GM12878 (cell line): ENCODE data around the gene PKDREJ. TPM values are rescaled to one million over a fixed set of nuclear protein-coding genes. Genes with fewer than 3 reads are reported as not detected.

Experiments
- ATAC-seq: fragments of 200-7000 bp; cut with Tn5 transposase; 3 replicates; pipeline ENCODE4 v1.9.1; 2020; ENCODE audit warnings: mild to moderate bottlenecking, moderate library complexity
- BruUV-seq: library from RNA; stranded (reverse); fragments of 400-500 nt; replicated peaks from 2 replicates; lab custom pipeline; 2021; lab: Mats Ljungman, UMichigan
- CTCF ChIA-PET: fragments of 300-600 bp; sonication (Branson Sonifier 250); formaldehyde crosslinking; extraction: SDS; loops from one replicate; lab custom pipeline; 2021; ENCODE audit warnings: inconsistent platforms; lab: Yijun Ruan, JAX
- POLR2A ChIA-PET: fragments of 350-600 bp; formaldehyde crosslinking; extraction: SDS; loops from one replicate; lab custom pipeline; 2021; ENCODE audit warnings: inconsistent platforms; lab: Charles Lee
- RAD21 ChIA-PET: fragments of 300-600 bp; sonication (Branson Sonifier 250); formaldehyde crosslinking; loops from one replicate; lab custom pipeline; 2023; ENCODE audit warnings: antibody characterized with exemption; ENCODE audit not compliant: unreplicated experiment; lab: Charles Lee
- SMC1A ChIA-PET: fragments of 300-600 bp; sonication (Branson Sonifier 250); formaldehyde crosslinking; loops from one replicate; lab custom pipeline; 2023; ENCODE audit not compliant: unreplicated experiment, uncharacterized antibody; lab: Charles Lee
- DNase-seq: peaks from one replicate; pipeline ENCODE4 v3.0.0-alpha.2; 2011; ENCODE audit warnings: low read depth, low spot score
- FAIRE-seq: peaks from 3 replicates; lab custom pipeline; 2011; peaks lifted over from hg19 to GRCh38; lab: Jason Lieb, UNC
- H2AFZ ChIP-seq: 2 replicates; pipeline ENCODE4 v1.6.0; 2011; ENCODE audit warnings: low read depth, low read length, control low read depth; ENCODE audit not compliant: control insufficient read depth
- H3K27ac ChIP-seq: 2 replicates; pipeline ENCODE4 v1.5.1; 2011; ENCODE audit warnings: control low read depth; ENCODE audit not compliant: control insufficient read depth, insufficient read depth
- H3K27me3 ChIP-seq, 2 experiments: replicated peaks in 1 of 2; 2 replicates each; pipeline versions ENCODE4 v1.6.0 to v1.6.1; 2011; ENCODE audit warnings: low read length in 1 of 2; ENCODE audit not compliant: control insufficient read depth in 2 of 2, insufficient read depth in 2 of 2
- H3K36me3 ChIP-seq, 2 experiments: 2 replicates each; pipeline ENCODE4 v1.5.1; 2011; ENCODE audit warnings: low read length in 1 of 2; ENCODE audit not compliant: control insufficient read depth in 2 of 2, insufficient read depth in 2 of 2
- H3K4me1 ChIP-seq: 2 replicates; pipeline ENCODE4 v1.6.1; 2011; ENCODE audit warnings: mild to moderate bottlenecking, low read length, moderate library complexity, mixed read lengths; ENCODE audit not compliant: control insufficient read depth, insufficient read depth
- H3K4me2 ChIP-seq: 2 replicates; pipeline ENCODE4 v1.6.0; 2011; ENCODE audit warnings: control low read depth; ENCODE audit not compliant: control insufficient read depth, insufficient read depth
- H3K4me3 ChIP-seq: fragments of 200-600 bp; sonication (generic); 2 replicates; pipeline ENCODE4 v1.5.1; 2016
- H3K79me2 ChIP-seq: 2 replicates; pipeline ENCODE4 v1.6.0; 2011; ENCODE audit warnings: low read length; ENCODE audit not compliant: control insufficient read depth, insufficient read depth
- H3K9ac ChIP-seq: 2 replicates; pipeline ENCODE4 v1.8.0; 2011; ENCODE audit warnings: low read length, control low read depth, mixed read lengths; ENCODE audit not compliant: control insufficient read depth, insufficient read depth
- H3K9me3 ChIP-seq: replicated peaks from 3 replicates; pipeline ENCODE4 v1.5.1; 2011; ENCODE audit warnings: mild to moderate bottlenecking, low read length; ENCODE audit not compliant: control insufficient read depth, insufficient read depth
- H4K20me1 ChIP-seq: 2 replicates; pipeline ENCODE4 v1.6.0; 2011; ENCODE audit not compliant: control insufficient read depth, insufficient read depth
- BHLHE40 ChIP-seq, 2 experiments: fragments of 450-650 bp in 1 of 2; IDR thresholded peaks; 2 replicates each; pipeline ENCODE4 v1.6.1; 2011 to 2017; ENCODE audit warnings: low read depth in 2 of 2, borderline replicate concordance in 1 of 2, improper control_type of control experiment in 1 of 2, low read length in 1 of 2, mild to moderate bottlenecking in 1 of 2
- PAX8 ChIP-seq: fragments of 450-650 bp; IDR thresholded peaks from 2 replicates; pipeline ENCODE4 v1.6.1; 2017; ENCODE audit warnings: mild to moderate bottlenecking, moderate library complexity
- RELA ChIP-seq: fragments of 450-650 bp; IDR thresholded peaks from 2 replicates; pipeline ENCODE4 v1.8.0; 2014; ENCODE audit warnings: borderline replicate concordance; ENCODE audit not compliant: partially characterized antibody
- SREBF1 ChIP-seq: IDR thresholded peaks from 2 replicates; pipeline ENCODE4 v1.6.1; 2012; ENCODE audit warnings: mild to moderate bottlenecking, low read length
- WGBS: methylation state at CpG from one replicate; pipeline ENCODE4 v1.1.6; 2016; ENCODE audit warnings: low lambda C conversion rate; ENCODE audit not compliant: insufficient replicate concordance, insufficient coverage; ENCODE audit errors: missing lambda C conversion rate; 5-methylcytosine and 5-hydroxymethylcytosine counted together
- in situ Hi-C: fragments of 300-500 bp; cut with MboI; formaldehyde crosslinking; loops from 9 replicates; pipeline ENCODE4 v1.14.3; 2018; ENCODE audit warnings: mixed read lengths
- intact Hi-C: fragments of 100-400 bp; cut with micrococcal nuclease; formaldehyde crosslinking; loops from one replicate; pipeline ENCODE4 v1.14.2; 2022; ENCODE audit not compliant: unreplicated experiment
- polyA plus RNA-seq, 11 experiments: library from polyadenylated mRNA; depleted of rRNA in 4 of 11; unstranded in 6 of 11; stranded (reverse) in 5 of 11; fragments of >200 nt; fragmentation: Nextera tagmentation in 4 of 11; fragmentation: Illumina TruSeq in 1 of 11; extraction: Ambion mirVana in 4 of 11; extraction: Trizol in 1 of 11; gene quantifications; 1 replicate in 1 of 11; 2 replicates in 10 of 11; pipeline versions ENCODE4 v1.2.1 to v1.2.3, GENCODE V29; 2011 to 2016; ENCODE audit warnings: inconsistent platforms in 2 of 11, missing spikeins in 2 of 11, low read depth in 1 of 11
- total RNA-seq, 4 experiments: library from RNA; depleted of rRNA in 3 of 4; stranded (reverse); fragments of >200 nt in 3 of 4; fragmentation: Illumina TruSeq in 1 of 4; extraction: Trizol in 1 of 4; gene quantifications; 2 replicates each; pipeline versions ENCODE4 v1.2.1 to v1.2.3, GENCODE V29; 2013 to 2021
- TF ChIP-seq, protein P1 (sequence below): IDR thresholded peaks from 2 replicates; pipeline ENCODE4 v1.6.1; 2012; ENCODE audit warnings: low read length, inconsistent platforms
- TF ChIP-seq, protein P2 (sequence below): IDR thresholded peaks from 2 replicates; pipeline ENCODE4 v1.6.1; 2012; ENCODE audit warnings: low read depth, low read length, improper control_type of control experiment
- TF ChIP-seq, protein P3 (sequence below): fragments of 450-650 bp; IDR thresholded peaks from 2 replicates; pipeline ENCODE4 v1.6.1; 2017; ENCODE audit warnings: mild to moderate bottlenecking
- TF ChIP-seq, protein P4 (sequence below): IDR thresholded peaks from 2 replicates; pipeline ENCODE4 v1.6.1; 2011; ENCODE audit warnings: mild to moderate bottlenecking, low read depth, low read length, moderate library complexity; ENCODE audit not compliant: insufficient replicate concordance
- TF ChIP-seq, protein P5 (sequence below): fragments of 450-650 bp; IDR thresholded peaks from 2 replicates; pipeline ENCODE4 v1.6.1; 2016; ENCODE audit warnings: mild to moderate bottlenecking, moderate library complexity, borderline replicate concordance

PKDREJ gene
- total and polyA plus RNA-seq, 10 of the 15 experiments (the other 5 are each of a cell fraction or from before 2014, with no cell fraction given): 0.02 to 0.03 TPM; not detected in 8

DNA sequence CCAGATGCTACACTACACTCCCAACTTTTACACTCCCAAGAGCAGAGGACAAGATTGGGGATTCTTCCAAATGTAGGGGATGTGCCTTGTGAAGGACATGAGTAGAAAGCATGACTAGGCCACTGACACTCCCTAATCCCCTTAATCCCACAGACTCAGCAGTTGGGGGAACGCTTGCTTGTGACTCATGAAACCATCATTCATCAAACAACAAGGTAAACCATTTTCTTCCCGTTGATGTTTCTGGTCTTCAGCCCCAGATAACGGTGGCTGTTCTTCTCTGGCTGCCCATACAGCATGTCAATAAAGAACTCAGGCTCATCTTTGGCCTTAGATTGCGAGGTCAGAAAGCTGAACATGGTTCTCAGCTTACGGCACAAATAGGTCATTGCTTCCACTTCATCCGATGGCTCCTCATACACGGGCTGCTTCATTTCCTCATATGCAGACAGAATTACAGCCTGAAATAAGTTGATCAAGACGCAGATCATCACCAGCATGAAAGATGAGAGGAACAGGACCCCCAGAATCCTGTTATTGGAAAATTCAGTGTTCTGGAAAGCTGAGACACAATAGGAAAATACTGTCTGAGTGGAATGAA is 6.7 kb downstream of the PKDREJ start (continued):
- TF ChIP-seq BHLHE40 (IDR thresholded peaks at IDR 0.05; ENCODE audit: borderline replicate concordance in 1 of 2, low read depth in 2 of 2, low read length in 1 of 2) (no peak), PAX8 (no peak)
- TF ChIP-seq, protein P1, sequence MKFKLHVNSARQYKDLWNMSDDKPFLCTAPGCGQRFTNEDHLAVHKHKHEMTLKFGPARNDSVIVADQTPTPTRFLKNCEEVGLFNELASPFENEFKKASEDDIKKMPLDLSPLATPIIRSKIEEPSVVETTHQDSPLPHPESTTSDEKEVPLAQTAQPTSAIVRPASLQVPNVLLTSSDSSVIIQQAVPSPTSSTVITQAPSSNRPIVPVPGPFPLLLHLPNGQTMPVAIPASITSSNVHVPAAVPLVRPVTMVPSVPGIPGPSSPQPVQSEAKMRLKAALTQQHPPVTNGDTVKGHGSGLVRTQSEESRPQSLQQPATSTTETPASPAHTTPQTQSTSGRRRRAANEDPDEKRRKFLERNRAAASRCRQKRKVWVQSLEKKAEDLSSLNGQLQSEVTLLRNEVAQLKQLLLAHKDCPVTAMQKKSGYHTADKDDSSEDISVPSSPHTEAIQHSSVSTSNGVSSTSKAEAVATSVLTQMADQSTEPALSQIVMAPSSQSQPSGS: no peak

DNA sequence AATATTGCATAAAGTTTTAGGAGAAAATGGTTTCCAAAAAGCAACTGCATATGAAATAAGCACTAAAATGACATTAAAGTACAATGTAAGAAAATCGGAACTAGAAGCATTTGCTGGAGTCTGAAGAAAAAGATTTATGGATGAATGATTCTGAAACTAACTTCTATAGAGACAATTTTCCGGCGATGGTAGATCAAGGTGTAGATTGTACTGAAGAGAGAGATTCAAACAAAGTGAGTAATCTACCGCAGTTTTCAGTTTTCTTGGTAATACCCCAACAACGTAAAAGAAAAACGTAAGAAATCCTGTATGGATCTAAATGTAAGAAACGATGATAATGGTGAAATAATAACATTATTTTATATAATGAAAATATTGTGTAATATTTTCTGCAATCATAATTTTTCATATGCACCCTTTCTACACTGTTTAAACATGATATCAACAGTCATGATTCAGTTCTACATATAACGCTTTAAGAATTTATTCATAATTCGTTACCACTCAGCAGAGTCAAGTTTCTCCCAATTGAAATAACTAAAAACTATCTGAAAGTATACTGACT is 11.2 kb downstream of the PKDREJ start:
- 93% methylated on average over 9 of the region's 9 CpGs for WGBS
- H3K79me2 ChIP-seq: peaks cover 16% of the 10 kb centered on the region
- peak overlapping the region; percentile 77; the same call in 1 of the 2 replicates for H3K4me3 ChIP-seq
- no peak overlapping the region for H3K4me2 ChIP-seq
- ChIA-PET POLR2A (no interaction called here), RAD21 (no interaction called here), CTCF (interaction anchor here (0.6 to 1.5 kb wide), 5 partner anchors 15 to 871 kb away, joined by 3 to 4 read pairs (median 3); partner anchors contain the start of gene GTSE1), SMC1A (interaction anchor here (0.9 kb wide), 1 partner anchor 10 kb away, joined by 3 read pairs; no protein-coding TSS in a partner anchor)
- intact Hi-C loops: loop anchor here (5.0 kb wide), 2 partner anchors 45 to 100 kb away; partner anchors contain the start of genes GTSE1 and PPARA
- H3K27me3 ChIP-seq: no peaks in the 10 kb centered on the region
- FAIRE-seq (no peak), ATAC-seq (no peak), DNase-seq (no peak)
- H2AFZ ChIP-seq: no peak overlapping the region
- H3K36me3 ChIP-seq: no peaks in the 10 kb centered on the region
- TSS peak; percentile 76 for BruUV-seq
- H3K27ac ChIP-seq: no peak overlapping the region
- no peaks in the 10 kb centered on the region for H4K20me1 ChIP-seq
- in situ Hi-C loops: no loop called here
- H3K4me1 ChIP-seq: peaks cover 7% of the 10 kb centered on the region; the same call in 1 of the 2 replicates
- H3K9ac ChIP-seq: no peak overlapping the region
- H3K9me3 ChIP-seq: no peaks in the 10 kb centered on the region
- no peak for TF ChIP-seq RELA
- no peak for TF ChIP-seq SREBF1
- TF ChIP-seq, protein P2, sequence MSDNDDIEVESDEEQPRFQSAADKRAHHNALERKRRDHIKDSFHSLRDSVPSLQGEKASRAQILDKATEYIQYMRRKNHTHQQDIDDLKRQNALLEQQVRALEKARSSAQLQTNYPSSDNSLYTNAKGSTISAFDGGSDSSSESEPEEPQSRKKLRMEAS: no peak
- TF ChIP-seq, protein P3, sequence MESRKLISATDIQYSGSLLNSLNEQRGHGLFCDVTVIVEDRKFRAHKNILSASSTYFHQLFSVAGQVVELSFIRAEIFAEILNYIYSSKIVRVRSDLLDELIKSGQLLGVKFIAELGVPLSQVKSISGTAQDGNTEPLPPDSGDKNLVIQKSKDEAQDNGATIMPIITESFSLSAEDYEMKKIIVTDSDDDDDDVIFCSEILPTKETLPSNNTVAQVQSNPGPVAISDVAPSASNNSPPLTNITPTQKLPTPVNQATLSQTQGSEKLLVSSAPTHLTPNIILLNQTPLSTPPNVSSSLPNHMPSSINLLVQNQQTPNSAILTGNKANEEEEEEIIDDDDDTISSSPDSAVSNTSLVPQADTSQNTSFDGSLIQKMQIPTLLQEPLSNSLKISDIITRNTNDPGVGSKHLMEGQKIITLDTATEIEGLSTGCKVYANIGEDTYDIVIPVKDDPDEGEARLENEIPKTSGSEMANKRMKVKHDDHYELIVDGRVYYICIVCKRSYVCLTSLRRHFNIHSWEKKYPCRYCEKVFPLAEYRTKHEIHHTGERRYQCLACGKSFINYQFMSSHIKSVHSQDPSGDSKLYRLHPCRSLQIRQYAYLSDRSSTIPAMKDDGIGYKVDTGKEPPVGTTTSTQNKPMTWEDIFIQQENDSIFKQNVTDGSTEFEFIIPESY: no peak
- TF ChIP-seq, protein P4, sequence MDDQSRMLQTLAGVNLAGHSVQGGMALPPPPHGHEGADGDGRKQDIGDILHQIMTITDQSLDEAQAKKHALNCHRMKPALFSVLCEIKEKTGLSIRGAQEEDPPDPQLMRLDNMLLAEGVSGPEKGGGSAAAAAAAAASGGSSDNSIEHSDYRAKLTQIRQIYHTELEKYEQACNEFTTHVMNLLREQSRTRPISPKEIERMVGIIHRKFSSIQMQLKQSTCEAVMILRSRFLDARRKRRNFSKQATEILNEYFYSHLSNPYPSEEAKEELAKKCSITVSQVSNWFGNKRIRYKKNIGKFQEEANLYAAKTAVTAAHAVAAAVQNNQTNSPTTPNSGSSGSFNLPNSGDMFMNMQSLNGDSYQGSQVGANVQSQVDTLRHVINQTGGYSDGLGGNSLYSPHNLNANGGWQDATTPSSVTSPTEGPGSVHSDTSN: no peak
- TF ChIP-seq, protein P5, sequence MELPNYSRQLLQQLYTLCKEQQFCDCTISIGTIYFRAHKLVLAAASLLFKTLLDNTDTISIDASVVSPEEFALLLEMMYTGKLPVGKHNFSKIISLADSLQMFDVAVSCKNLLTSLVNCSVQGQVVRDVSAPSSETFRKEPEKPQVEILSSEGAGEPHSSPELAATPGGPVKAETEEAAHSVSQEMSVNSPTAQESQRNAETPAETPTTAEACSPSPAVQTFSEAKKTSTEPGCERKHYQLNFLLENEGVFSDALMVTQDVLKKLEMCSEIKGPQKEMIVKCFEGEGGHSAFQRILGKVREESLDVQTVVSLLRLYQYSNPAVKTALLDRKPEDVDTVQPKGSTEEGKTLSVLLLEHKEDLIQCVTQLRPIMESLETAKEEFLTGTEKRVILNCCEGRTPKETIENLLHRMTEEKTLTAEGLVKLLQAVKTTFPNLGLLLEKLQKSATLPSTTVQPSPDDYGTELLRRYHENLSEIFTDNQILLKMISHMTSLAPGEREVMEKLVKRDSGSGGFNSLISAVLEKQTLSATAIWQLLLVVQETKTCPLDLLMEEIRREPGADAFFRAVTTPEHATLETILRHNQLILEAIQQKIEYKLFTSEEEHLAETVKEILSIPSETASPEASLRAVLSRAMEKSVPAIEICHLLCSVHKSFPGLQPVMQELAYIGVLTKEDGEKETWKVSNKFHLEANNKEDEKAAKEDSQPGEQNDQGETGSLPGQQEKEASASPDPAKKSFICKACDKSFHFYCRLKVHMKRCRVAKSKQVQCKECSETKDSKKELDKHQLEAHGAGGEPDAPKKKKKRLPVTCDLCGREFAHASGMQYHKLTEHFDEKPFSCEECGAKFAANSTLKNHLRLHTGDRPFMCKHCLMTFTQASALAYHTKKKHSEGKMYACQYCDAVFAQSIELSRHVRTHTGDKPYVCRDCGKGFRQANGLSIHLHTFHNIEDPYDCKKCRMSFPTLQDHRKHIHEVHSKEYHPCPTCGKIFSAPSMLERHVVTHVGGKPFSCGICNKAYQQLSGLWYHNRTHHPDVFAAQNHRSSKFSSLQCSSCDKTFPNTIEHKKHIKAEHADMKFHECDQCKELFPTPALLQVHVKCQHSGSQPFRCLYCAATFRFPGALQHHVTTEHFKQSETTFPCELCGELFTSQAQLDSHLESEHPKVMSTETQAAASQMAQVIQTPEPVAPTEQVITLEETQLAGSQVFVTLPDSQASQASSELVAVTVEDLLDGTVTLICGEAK: no peak
